SK-N-SH treated with all-trans-retinoic acid at 6 μM for 48 hours (cell line): ENCODE data around the gene SRSF8.

Experiments used
- ARNTL ChIP-seq: fragments of 450-650 bp; formaldehyde crosslinking; IDR thresholded peaks from 2 replicates; pipeline ENCODE4 v1.5.0; 2020; ENCODE audit warnings: low read depth, mild to moderate bottlenecking, moderate library complexity, borderline replicate concordance
- PATZ1 ChIP-seq: fragments of 250-450 bp; sonication (Bioruptor Pico); IDR thresholded peaks from 2 replicates; pipeline ENCODE4 v1.8.0; 2020; ENCODE audit warnings: mild to moderate bottlenecking, moderate library complexity, borderline replicate concordance
- SNAI2 ChIP-seq: fragments of 250-450 bp; sonication (Bioruptor Pico); IDR thresholded peaks from 2 replicates; pipeline ENCODE4 v1.5.0; 2020; ENCODE audit warnings: mild to moderate bottlenecking, moderate library complexity
- TOX ChIP-seq: fragments of 250-450 bp; sonication (Bioruptor Pico); IDR thresholded peaks from 2 replicates; pipeline ENCODE4 v1.8.0; 2021; ENCODE audit warnings: mild to moderate bottlenecking, moderate library complexity, borderline replicate concordance
- ZC3H10 ChIP-seq: fragments of 250-450 bp; sonication (Bioruptor Pico); IDR thresholded peaks from 2 replicates; pipeline ENCODE4 v1.5.1; 2021; ENCODE audit warnings: mild to moderate bottlenecking, moderate library complexity
- ZFP3 ChIP-seq: fragments of 250-450 bp; sonication (Bioruptor Pico); IDR thresholded peaks from 2 replicates; pipeline ENCODE4 v1.5.0; 2020; ENCODE audit warnings: mild to moderate bottlenecking, moderate library complexity
- ZFP30 ChIP-seq: fragments of 450-650 bp; formaldehyde crosslinking; IDR thresholded peaks from 2 replicates; pipeline ENCODE4 v1.5.0; 2022; ENCODE audit warnings: mild to moderate bottlenecking, moderate library complexity
- ZNF70 ChIP-seq: fragments of 450-650 bp; formaldehyde crosslinking; IDR thresholded peaks from 2 replicates; pipeline ENCODE4 v1.5.0; 2020; ENCODE audit warnings: mild to moderate bottlenecking, moderate library complexity

DNA sequence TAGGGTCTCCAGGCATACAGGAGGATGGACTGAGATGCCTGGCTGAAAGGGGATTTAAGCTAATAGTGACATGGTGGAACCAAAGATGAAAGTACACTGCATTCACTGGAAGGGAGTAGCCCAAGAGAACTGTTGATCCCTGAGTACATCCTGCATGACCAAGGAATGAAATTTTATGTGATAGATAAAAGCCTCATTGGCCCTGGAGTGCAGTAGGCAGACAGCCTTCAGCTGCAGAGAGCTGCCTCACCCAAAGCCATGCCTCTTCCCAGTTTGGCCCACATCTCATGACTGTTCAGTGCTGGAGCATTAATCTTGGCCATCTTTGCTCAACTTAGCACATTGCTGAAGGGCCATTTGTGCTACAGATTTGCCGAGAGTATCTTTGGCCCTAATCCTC, 33.7 kb upstream of the SRSF8 start:
- TF ChIP-seq PATZ1 (no peak), ZC3H10 (CRISPR knock-in tag) (no peak), SNAI2 (CRISPR knock-in tag) (no peak), ZFP30 (CRISPR knock-in tag) (no peak), ARNTL (CRISPR knock-in tag) (no peak), ZFP3 (CRISPR knock-in tag) (no peak), TOX (no peak), ZNF70 (CRISPR knock-in tag) (no peak)
